K562 (cell line): ENCODE data around the gene OSCP1. TPM values are rescaled to one million over a fixed set of nuclear protein-coding genes. Genes with fewer than 3 reads are reported as not detected.

Experiments
- ATAC-seq: fragments of 200-7000 bp; cut with Tn5 transposase; 3 replicates; pipeline ENCODE4 v1.9.1; 2020; ENCODE audit warnings: moderate library complexity
- BruUV-seq: library from RNA; stranded (reverse); fragments of 400-500 nt; replicated peaks from 2 replicates; lab custom pipeline; 2021; lab: Mats Ljungman, UMichigan
- CTCF ChIA-PET: fragments of 300-600 bp; formaldehyde crosslinking; extraction: SDS; loops from one replicate; lab custom pipeline; 2021; ENCODE audit warnings: low intra/inter-chr PET ratio; lab: Yijun Ruan, JAX
- POLR2A ChIA-PET: fragments of 300-600, 350-650 bp; sonication (Branson Sonifier 250); formaldehyde crosslinking; extraction: SDS; loops from one replicate; lab custom pipeline; 2021; ENCODE audit warnings: antibody characterized with exemption, inconsistent platforms; lab: Yijun Ruan, JAX
- DNase-seq, 4 experiments: peaks; one replicate each; pipeline versions ENCODE4 v3.0.0 to v3.0.0-alpha.2; 2011 to 2018; ENCODE audit warnings: low spot score in 3 of 4, mixed read lengths in 3 of 4; ENCODE audit errors: extremely low read depth in 1 of 4
- FAIRE-seq: peaks from 2 replicates; lab custom pipeline; 2011; peaks lifted over from hg19 to GRCh38; lab: Jason Lieb, UNC
- H2AFZ ChIP-seq: 2 replicates; pipeline ENCODE4 v1.6.0; 2011; ENCODE audit warnings: low read depth, low read length, control low read depth, inconsistent platforms
- H3K27ac ChIP-seq: fragments of 200-600 bp; 3 replicates; pipeline ENCODE4 v1.8.0; 2011; ENCODE audit warnings: low read depth, mild to moderate bottlenecking, control low read depth, inconsistent platforms, low read length, moderate library complexity, mixed read lengths; ENCODE audit errors: extremely low read depth
- H3K27me3 ChIP-seq, 2 experiments: fragments of 300-600 bp in 1 of 2; 2 replicates in 1 of 2; 3 replicates in 1 of 2; pipeline versions ENCODE4 v1.6.0 to v1.8.0; 2011; ENCODE audit warnings: inconsistent platforms in 2 of 2, low read length in 2 of 2, mild to moderate bottlenecking in 1 of 2, mixed read lengths in 1 of 2, moderate library complexity in 1 of 2; ENCODE audit not compliant: control insufficient read depth in 2 of 2, insufficient read depth in 2 of 2
- H3K36me3 ChIP-seq: fragments of 300-600 bp; 3 replicates; pipeline ENCODE4 v1.8.0; 2011; ENCODE audit warnings: mild to moderate bottlenecking, low read length, inconsistent platforms; ENCODE audit not compliant: control insufficient read depth, insufficient read depth
- H3K4me1 ChIP-seq, 2 experiments: fragments of 200-600 bp in 1 of 2; replicated peaks in 1 of 2; 2 replicates in 1 of 2; 3 replicates in 1 of 2; pipeline versions ENCODE4 v1.5.1 to v1.8.0; 2011; ENCODE audit warnings: inconsistent platforms in 2 of 2, low read length in 2 of 2, mild to moderate bottlenecking in 1 of 2, mixed read lengths in 1 of 2, moderate library complexity in 1 of 2; ENCODE audit not compliant: control insufficient read depth in 2 of 2, insufficient read depth in 2 of 2
- H3K4me2 ChIP-seq: 2 replicates; pipeline ENCODE4 v1.6.1; 2011; ENCODE audit warnings: low read length, control low read depth, inconsistent platforms, mixed read lengths; ENCODE audit not compliant: insufficient read depth
- H3K4me3 ChIP-seq: fragments of 200-600 bp; sonication (generic), shearing (Covaris generic); 2 replicates; pipeline ENCODE4 v1.5.1; 2016; ENCODE audit warnings: control low read depth, inconsistent platforms
- H3K79me2 ChIP-seq: fragments of 200-600 bp; 3 replicates; pipeline ENCODE4 v1.8.0; 2011; ENCODE audit warnings: low read length, inconsistent platforms; ENCODE audit not compliant: control insufficient read depth, insufficient read depth
- H3K9ac ChIP-seq, 2 experiments: 2 replicates each; pipeline versions ENCODE4 v1.6.0 to v1.6.1; 2011; ENCODE audit warnings: low read depth in 2 of 2, low read length in 2 of 2, control low read depth in 1 of 2, inconsistent platforms in 1 of 2, mild to moderate bottlenecking in 1 of 2, mixed read lengths in 1 of 2; ENCODE audit not compliant: insufficient read depth in 1 of 2
- H3K9me1 ChIP-seq: one replicate; pipeline ENCODE4 v1.6.0; 2011; ENCODE audit warnings: inconsistent platforms, mild to moderate bottlenecking, low read length, moderate library complexity; ENCODE audit not compliant: control insufficient read depth, insufficient read depth
- H3K9me3 ChIP-seq: replicated peaks from 2 replicates; pipeline ENCODE4 v1.5.1; 2011; ENCODE audit warnings: low read depth, low read length, inconsistent platforms; ENCODE audit not compliant: control insufficient read depth, insufficient read depth
- H4K20me1 ChIP-seq: replicated peaks from 2 replicates; pipeline ENCODE4 v1.6.1; 2011; ENCODE audit warnings: low read length, inconsistent platforms, mixed read lengths; ENCODE audit not compliant: control insufficient read depth, insufficient read depth
- CBFB ChIP-seq: sonication (generic); formaldehyde crosslinking; IDR thresholded peaks from 2 replicates; pipeline ENCODE4 v1.4.0; 2020; ENCODE audit warnings: mild to moderate bottlenecking, missing genetic modification reagents
- CEBPB ChIP-seq: fragments of 450-650 bp; IDR thresholded peaks from 2 replicates; pipeline ENCODE4 v1.6.1; 2016; ENCODE audit warnings: missing genetic modification characterization, missing compliant biosample characterization
- CEBPG ChIP-seq, 3 experiments: fragments of 200-800 bp in 1 of 3; sonication (Bioruptor generic) in 1 of 3; sonication (generic) in 1 of 3; formaldehyde crosslinking in 1 of 3; IDR thresholded peaks in 2 of 3; conservative IDR thresholded peaks in 1 of 3; 2 replicates each; pipeline versions ENCODE4 v1.6.1 to v1.8.0; 2016 to 2022; ENCODE audit warnings: missing compliant biosample characterization in 2 of 3, missing genetic modification characterization in 2 of 3, mild to moderate bottlenecking in 1 of 3, missing genetic modification reagents in 1 of 3
- FOXK1 ChIP-seq: sonication (generic); formaldehyde crosslinking; IDR thresholded peaks from 2 replicates; pipeline ENCODE4 v1.8.0; 2022; ENCODE audit warnings: missing genetic modification reagents, mild to moderate bottlenecking, borderline replicate concordance
- NELFE ChIP-seq: IDR thresholded peaks from 2 replicates; pipeline ENCODE4 v1.6.1; 2011; ENCODE audit warnings: mild to moderate bottlenecking; ENCODE audit not compliant: insufficient read depth, insufficient read length
- RAD21 ChIP-seq, 2 experiments: fragments of 250-450 bp in 1 of 2; fragments of 450-650 bp in 1 of 2; sonication (Bioruptor Pico) in 1 of 2; formaldehyde crosslinking in 1 of 2; IDR thresholded peaks in 1 of 2; conservative IDR thresholded peaks in 1 of 2; 2 replicates each; pipeline versions ENCODE4 v1.4.0 to v1.8.0; 2020 to 2022; ENCODE audit warnings: mild to moderate bottlenecking in 2 of 2, moderate library complexity in 1 of 2
- RBM15 ChIP-seq: fragments of 200-400 bp; formaldehyde crosslinking; IDR thresholded peaks from 2 replicates; pipeline ENCODE4 v1.6.1; 2018; ENCODE audit warnings: mild to moderate bottlenecking, low read length, moderate library complexity; ENCODE audit not compliant: insufficient read depth
- TCFL5 ChIP-seq: fragments of 250-450 bp; sonication (Bioruptor Pico); conservative IDR thresholded peaks from 2 replicates; pipeline ENCODE4 v1.6.1; 2021; ENCODE audit warnings: mild to moderate bottlenecking, moderate library complexity, matching md5 sums
- WGBS: fragments of 100-300 bp; shearing (Covaris generic); methylation state at CpG from one replicate; pipeline ENCODE4 v1.1.6; 2016; ENCODE audit warnings: low coverage, mixed read lengths; ENCODE audit not compliant: insufficient coverage; ENCODE audit errors: missing lambda C conversion rate; 5-methylcytosine and 5-hydroxymethylcytosine counted together
- in situ Hi-C: fragments of 300-500 bp; cut with MboI; formaldehyde crosslinking; loops from 4 replicates; pipeline ENCODE4 v1.15.0; 2018; ENCODE audit warnings: inconsistent platforms, mixed read lengths
- intact Hi-C: fragments of 100-400 bp; cut with micrococcal nuclease; formaldehyde crosslinking; loops from 2 replicates; pipeline ENCODE4 v1.14.2; 2022
- polyA plus RNA-seq, 8 experiments: library from polyadenylated mRNA; depleted of rRNA in 4 of 8; stranded (reverse) in 5 of 8; unstranded in 3 of 8; fragments of >200 nt; fragmentation: Nextera tagmentation in 2 of 8; fragmentation: Illumina TruSeq in 1 of 8; extraction: Ambion mirVana in 2 of 8; extraction: Trizol in 1 of 8; gene quantifications; 2 replicates each; pipeline versions ENCODE4 v1.2.1 to v1.2.3, GENCODE V29; 2011 to 2014; ENCODE audit warnings: inconsistent platforms in 1 of 8, missing spikeins in 1 of 8
- total RNA-seq, 7 experiments: library from RNA; depleted of rRNA in 6 of 7; stranded (reverse); fragments of >200 nt in 6 of 7; fragmentation: Illumina TruSeq in 2 of 7; extraction: Trizol in 2 of 7; gene quantifications; 2 replicates each; pipeline versions ENCODE4 v1.2.1 to v1.2.3, GENCODE V29; 2011 to 2021; ENCODE audit warnings: low replicate concordance in 1 of 7
- TF ChIP-seq, protein P1 (sequence below), 3 experiments: IDR thresholded peaks in 2 of 3; conservative IDR thresholded peaks in 1 of 3; 2 replicates each; pipeline ENCODE4 v1.5.1; 2011 to 2012; ENCODE audit warnings: low read length in 3 of 3, mild to moderate bottlenecking in 3 of 3, control low read depth in 2 of 3, improper control_type of control experiment in 1 of 3, inconsistent platforms in 1 of 3, low read depth in 1 of 3, mixed read lengths in 1 of 3, moderate library complexity in 1 of 3; ENCODE audit not compliant: insufficient read depth in 2 of 3
- TF ChIP-seq, protein P2 (sequence below): sonication (generic); formaldehyde crosslinking; IDR thresholded peaks from 2 replicates; pipeline ENCODE4 v1.9.0; 2022; ENCODE audit warnings: mild to moderate bottlenecking, missing genetic modification reagents

OSCP1 gene
- total and polyA plus RNA-seq, 9 of the 15 experiments (the other 6 are each of a cell fraction or from before 2014, with no cell fraction given) = 0.15 to 0.40 (median 0.33) TPM; not detected in 5

DNA sequence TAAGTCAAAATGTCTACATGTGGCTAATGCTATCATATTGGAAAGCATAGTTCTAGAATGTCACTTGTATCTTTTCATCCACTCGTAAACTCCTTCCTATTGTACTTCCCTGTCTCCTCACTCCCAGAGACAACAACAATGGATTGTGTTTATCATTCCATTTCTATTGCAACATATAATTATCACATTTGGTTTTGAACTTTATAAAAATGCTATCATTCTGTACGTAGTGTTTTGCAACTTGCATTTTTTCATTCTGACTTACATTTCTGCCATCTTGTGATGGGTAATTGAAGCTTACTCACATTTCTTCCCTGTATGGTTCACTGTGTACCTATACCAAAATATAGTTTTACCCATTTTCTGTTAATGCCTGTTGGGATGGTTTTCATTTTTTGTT is 47.0 kb upstream of the OSCP1 start:
- Histone ChIP-seq H3K4me1 (peaks cover 10 to 11% of the 10 kb centered on the region in 2 experiments), H3K9me1 (no peaks in the 10 kb centered on the region), H3K4me3 (no peak overlapping the region), H3K79me2 (no peaks in the 10 kb centered on the region), H3K27ac (no peak overlapping the region), H4K20me1 (no peaks in the 10 kb centered on the region), H3K9me3 (no peaks in the 10 kb centered on the region), H3K27me3 (peaks cover 4 to 5% of the 10 kb centered on the region in 2 experiments; a peak in 3 of 5 replicates), H3K9ac (no peak overlapping the region), H3K36me3 (no peaks in the 10 kb centered on the region), H2AFZ (no peak overlapping the region), H3K4me2 (no peak overlapping the region)
- no TSS peak for BruUV-seq
- ChIA-PET POLR2A (interaction anchor here (1.1 to 3.3 kb wide), 2 partner anchors 9 to 10 kb away, joined by 6 to 8 read pairs; no protein-coding TSS in a partner anchor), CTCF (no interaction called here)
- in situ Hi-C loops (no loop called here), intact Hi-C loops (no loop called here)
- 9% methylated on average over 2 of the region's 2 CpGs for WGBS
- DNase-seq (no peak), ATAC-seq (no peak), FAIRE-seq (no peak)
- TF ChIP-seq FOXK1 (CRISPR knock-in tag) = no peak
- TF ChIP-seq CEBPB (tag) = peak; percentile 19; the same call in 1 of the 2 replicates

- Histone ChIP-seq H3K4me3 (no peak overlapping the region), H3K9me3 (no peaks in the 10 kb centered on the region), H4K20me1 (no peaks in the 10 kb centered on the region), H3K27me3 (peaks cover 4 to 5% of the 10 kb centered on the region in 2 experiments; a peak in 3 of 5 replicates), H3K79me2 (no peaks in the 10 kb centered on the region), H3K4me1 (peaks cover 12 to 14% of the 10 kb centered on the region in 2 experiments), H3K9me1 (no peaks in the 10 kb centered on the region), H3K27ac (no peak overlapping the region), H2AFZ (no peak overlapping the region), H3K9ac (no peak overlapping the region), H3K36me3 (no peaks in the 10 kb centered on the region), H3K4me2 (no peak overlapping the region)
- no peak for DNase-seq
- intact Hi-C loops = no loop called here
- CTCF ChIA-PET = no interaction called here
- 2% methylated on average over 5 of the region's 5 CpGs for WGBS
- ATAC-seq = no peak
- POLR2A ChIA-PET = interaction anchor here (1.4 to 3.3 kb wide), 2 partner anchors 8 to 21 kb away, joined by 3 to 8 read pairs; no protein-coding TSS in a partner anchor
- in situ Hi-C loops = no loop called here
- no peak for FAIRE-seq
- BruUV-seq = no TSS peak
- TF ChIP-seq, protein P1, sequence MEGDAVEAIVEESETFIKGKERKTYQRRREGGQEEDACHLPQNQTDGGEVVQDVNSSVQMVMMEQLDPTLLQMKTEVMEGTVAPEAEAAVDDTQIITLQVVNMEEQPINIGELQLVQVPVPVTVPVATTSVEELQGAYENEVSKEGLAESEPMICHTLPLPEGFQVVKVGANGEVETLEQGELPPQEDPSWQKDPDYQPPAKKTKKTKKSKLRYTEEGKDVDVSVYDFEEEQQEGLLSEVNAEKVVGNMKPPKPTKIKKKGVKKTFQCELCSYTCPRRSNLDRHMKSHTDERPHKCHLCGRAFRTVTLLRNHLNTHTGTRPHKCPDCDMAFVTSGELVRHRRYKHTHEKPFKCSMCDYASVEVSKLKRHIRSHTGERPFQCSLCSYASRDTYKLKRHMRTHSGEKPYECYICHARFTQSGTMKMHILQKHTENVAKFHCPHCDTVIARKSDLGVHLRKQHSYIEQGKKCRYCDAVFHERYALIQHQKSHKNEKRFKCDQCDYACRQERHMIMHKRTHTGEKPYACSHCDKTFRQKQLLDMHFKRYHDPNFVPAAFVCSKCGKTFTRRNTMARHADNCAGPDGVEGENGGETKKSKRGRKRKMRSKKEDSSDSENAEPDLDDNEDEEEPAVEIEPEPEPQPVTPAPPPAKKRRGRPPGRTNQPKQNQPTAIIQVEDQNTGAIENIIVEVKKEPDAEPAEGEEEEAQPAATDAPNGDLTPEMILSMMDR (IDR thresholded peaks at IDR 0.05 in 2 of 3, conservative IDR thresholded peaks at IDR 0.05 in 1 of 3; ENCODE audit: insufficient read depth in 2 of 3, low read depth in 1 of 3, low read length in 3 of 3) = no peak
- TF ChIP-seq RAD21 (CRISPR knock-in tag; conservative IDR thresholded peaks at IDR 0.05 in 1 of 2, IDR thresholded peaks at IDR 0.05 in 1 of 2) (no peak), CBFB (no peak), RBM15 (no peak), TCFL5 (no peak), NELFE (no peak), CEBPG (CRISPR knock-in tag; IDR thresholded peaks at IDR 0.05) (no peak), CEBPG (tag; conservative IDR thresholded peaks at IDR 0.05 in 1 of 2, IDR thresholded peaks at IDR 0.05 in 1 of 2) (no peak)
- TF ChIP-seq, protein P2, sequence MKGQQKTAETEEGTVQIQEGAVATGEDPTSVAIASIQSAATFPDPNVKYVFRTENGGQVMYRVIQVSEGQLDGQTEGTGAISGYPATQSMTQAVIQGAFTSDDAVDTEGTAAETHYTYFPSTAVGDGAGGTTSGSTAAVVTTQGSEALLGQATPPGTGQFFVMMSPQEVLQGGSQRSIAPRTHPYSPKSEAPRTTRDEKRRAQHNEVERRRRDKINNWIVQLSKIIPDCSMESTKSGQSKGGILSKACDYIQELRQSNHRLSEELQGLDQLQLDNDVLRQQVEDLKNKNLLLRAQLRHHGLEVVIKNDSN (CRISPR knock-in tag) = no peak
These were observed 44.7 kb upstream of the OSCP1 start for GRCh38 chr1:36494971-36495370.
